Fibroblast of villous mesenchyme (primary cell): ENCODE measurements around the gene NDUFA6. TPM values are rescaled to one million over a fixed set of nuclear protein-coding genes. Genes with fewer than 3 reads are reported as not detected.
A peak's percentile ranks its signal among the peaks of the same experiment; 100 is the strongest.
"Not testable (repeated sequence)": the region's sequence is repeated elsewhere in the genome, so short reads cannot be mapped to it uniquely, and the experiment has no call there.

Source experiments
- DNase-seq: peaks from one replicate; pipeline ENCODE4 v3.0.0-alpha.2; 2010; ENCODE audit warnings: low read depth
- H3K4me3 ChIP-seq: 2 replicates; pipeline ENCODE4 v1.5.1; 2011; ENCODE audit warnings: low read depth, mild to moderate bottlenecking, low read length
- total RNA-seq: library from RNA; depleted of rRNA; stranded (reverse); fragments of >200 nt; gene quantifications from 2 replicates; pipeline ENCODE4 v1.2.3, GENCODE V29; 2012
- TF ChIP-seq, protein P1 (sequence below): IDR thresholded peaks from 2 replicates; pipeline ENCODE4 v1.5.1; 2012; ENCODE audit warnings: low read depth, mild to moderate bottlenecking, low read length; ENCODE audit not compliant: insufficient read depth

NDUFA6 gene
- total RNA-seq, 1 donor: 40.6 TPM

DNA sequence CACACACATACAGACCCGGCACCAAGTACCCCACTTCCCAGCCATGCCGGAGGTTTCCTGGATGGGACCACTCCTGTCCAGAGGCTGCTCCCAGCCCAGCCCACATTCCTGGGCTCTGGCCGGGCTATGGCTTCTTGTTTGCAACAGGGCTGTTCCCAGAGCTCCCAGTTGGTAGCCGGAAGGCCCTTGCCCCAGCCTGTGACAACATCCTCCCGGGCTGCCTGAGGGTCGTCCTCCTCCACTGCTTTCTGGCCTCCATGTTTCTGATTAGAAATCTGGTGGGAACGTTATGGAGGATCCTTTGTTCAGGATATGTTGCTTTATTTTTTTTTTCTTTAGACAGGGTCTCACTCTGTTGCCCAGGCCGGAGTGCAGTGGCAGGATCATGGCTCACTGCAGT lies 41.0 kb upstream of the NDUFA6 start:
- TF ChIP-seq, protein P1, sequence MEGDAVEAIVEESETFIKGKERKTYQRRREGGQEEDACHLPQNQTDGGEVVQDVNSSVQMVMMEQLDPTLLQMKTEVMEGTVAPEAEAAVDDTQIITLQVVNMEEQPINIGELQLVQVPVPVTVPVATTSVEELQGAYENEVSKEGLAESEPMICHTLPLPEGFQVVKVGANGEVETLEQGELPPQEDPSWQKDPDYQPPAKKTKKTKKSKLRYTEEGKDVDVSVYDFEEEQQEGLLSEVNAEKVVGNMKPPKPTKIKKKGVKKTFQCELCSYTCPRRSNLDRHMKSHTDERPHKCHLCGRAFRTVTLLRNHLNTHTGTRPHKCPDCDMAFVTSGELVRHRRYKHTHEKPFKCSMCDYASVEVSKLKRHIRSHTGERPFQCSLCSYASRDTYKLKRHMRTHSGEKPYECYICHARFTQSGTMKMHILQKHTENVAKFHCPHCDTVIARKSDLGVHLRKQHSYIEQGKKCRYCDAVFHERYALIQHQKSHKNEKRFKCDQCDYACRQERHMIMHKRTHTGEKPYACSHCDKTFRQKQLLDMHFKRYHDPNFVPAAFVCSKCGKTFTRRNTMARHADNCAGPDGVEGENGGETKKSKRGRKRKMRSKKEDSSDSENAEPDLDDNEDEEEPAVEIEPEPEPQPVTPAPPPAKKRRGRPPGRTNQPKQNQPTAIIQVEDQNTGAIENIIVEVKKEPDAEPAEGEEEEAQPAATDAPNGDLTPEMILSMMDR: no peak
- no peak overlapping the region for H3K4me3 ChIP-seq
- DNase-seq: no peak

DNA sequence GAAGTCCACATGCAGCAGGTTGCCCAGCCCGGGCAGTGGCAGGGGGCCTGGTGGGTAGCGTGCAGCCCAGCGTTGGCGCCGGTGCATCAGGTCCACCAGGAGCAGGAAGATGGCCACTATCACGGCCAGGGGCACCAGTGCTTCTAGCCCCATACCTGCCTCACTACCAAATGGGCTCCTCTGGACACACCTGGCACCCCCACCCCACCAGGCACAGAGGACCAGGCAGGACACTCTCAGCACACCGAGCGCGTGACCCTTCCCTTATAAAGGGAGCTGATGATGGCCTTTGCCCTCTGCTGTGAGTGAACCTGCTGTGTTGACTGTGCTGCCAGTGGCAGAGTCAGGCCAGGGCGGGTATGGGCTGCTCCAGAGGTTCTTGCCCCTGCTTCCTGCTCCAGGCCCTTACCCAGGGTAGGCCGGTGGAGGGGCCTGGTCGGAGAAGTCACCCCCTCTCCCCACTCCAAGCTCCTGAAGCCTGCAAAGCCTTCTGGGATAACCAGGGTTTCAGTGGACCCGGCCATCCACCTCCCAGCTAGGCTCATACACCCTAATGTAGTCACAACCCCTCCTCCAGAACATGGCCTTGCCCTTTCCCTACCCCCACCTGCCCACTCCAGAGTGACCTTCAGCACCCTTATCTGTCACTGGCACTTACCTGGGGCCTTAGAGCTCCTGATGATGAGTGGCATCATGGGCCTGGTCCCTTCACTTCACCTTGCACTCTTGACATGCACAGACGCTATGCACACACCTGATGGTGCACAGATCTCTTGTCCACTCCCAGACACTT lies 40.3 kb upstream of the NDUFA6 start, which contains the start of gene CYP2D6:
Gene CYP2D6 (minus strand): TSS at position 172 of the 793 bp plus-strand sequence. CDS start 19 bp downstream, at position 153.
- not testable (repeated sequence) for H3K4me3 ChIP-seq, DNase-seq

GRCh38 chr22:42130182-42130581 lies 39.6 kb upstream of the NDUFA6 start:
- DNase-seq, H3K4me3 ChIP-seq: not testable (repeated sequence)

DNA sequence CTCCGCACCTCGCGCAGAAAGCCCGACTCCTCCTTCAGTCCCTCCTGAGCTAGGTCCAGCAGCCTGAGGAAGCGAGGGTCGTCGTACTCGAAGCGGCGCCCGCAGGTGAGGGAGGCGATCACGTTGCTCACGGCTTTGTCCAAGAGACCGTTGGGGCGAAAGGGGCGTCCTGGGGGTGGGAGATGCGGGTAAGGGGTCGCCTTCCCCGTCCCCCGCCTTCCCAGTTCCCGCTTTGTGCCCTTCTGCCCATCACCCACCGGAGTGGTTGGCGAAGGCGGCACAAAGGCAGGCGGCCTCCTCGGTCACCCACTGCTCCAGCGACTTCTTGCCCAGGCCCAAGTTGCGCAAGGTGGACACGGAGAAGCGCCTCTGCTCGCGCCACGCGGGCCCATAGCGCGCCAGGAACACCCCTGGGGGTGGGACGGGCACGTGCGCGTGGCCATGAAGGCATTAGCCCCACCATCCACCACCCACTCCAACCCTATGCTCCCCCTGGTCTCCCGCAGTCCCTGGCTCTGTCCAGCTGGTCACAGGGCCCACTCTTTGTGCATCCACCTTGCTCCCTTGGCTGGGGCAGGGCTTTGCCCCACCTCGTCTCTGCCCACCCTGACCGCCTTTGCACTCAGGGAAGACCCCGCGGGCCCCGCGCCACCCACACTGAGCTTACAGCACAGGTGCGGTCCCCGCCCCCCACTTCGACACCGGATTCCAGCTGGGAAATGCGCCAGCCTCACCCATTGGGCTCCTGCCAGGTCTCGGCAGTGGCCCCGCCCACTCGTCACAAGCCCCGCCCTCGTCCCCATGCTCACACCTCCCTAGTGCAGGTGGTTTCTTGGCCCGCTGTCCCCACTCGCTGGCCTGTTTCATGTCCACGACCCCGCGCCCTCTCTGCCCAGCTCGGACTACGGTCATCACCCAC lies 38.5 kb upstream of the NDUFA6 start:
- not testable (repeated sequence) for DNase-seq, H3K4me3 ChIP-seq

GRCh38 chr22:42128007-42128406 lies 37.4 kb upstream of the NDUFA6 start:
- DNase-seq, H3K4me3 ChIP-seq: not testable (repeated sequence)

- TF ChIP-seq, protein P1: no peak
- DNase-seq: no peak
- no peak overlapping the region for H3K4me3 ChIP-seq
Observed at GRCh38 chr22:42127606-42128005, 37.0 kb upstream of the NDUFA6 start.

DNA sequence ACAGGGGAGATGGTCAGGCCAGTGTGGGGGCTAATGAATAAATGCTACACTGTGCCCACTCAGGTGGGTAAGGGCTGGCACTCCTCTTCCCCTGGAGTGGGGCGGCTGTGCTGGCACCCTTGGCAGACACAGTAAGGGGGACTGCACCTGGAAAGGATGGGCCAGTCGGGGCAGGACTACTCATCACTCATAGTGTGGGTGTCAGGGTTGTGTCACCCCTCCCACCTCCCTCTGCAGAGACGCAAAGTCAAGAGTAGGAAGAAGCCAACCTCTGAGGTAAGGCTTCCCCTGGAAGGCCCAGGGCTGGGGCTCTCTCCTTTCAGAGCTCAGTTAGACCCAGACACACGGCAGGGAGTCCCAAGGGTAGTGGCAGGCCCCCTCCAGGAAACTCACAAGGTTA lies 33.0 kb upstream of the NDUFA6 start:
- not testable (repeated sequence) for DNase-seq, H3K4me3 ChIP-seq

GRCh38 chr22:42120231-42121021 lies 29.9 kb upstream of the NDUFA6 start:
- DNase-seq, H3K4me3 ChIP-seq: not testable (repeated sequence)

GRCh38 chr22:42116848-42117424 lies 26.4 kb upstream of the NDUFA6 start:
- TF ChIP-seq, protein P1: no peak
- DNase-seq: peak; percentile 43
- H3K4me3 ChIP-seq: no peak overlapping the region

DNA sequence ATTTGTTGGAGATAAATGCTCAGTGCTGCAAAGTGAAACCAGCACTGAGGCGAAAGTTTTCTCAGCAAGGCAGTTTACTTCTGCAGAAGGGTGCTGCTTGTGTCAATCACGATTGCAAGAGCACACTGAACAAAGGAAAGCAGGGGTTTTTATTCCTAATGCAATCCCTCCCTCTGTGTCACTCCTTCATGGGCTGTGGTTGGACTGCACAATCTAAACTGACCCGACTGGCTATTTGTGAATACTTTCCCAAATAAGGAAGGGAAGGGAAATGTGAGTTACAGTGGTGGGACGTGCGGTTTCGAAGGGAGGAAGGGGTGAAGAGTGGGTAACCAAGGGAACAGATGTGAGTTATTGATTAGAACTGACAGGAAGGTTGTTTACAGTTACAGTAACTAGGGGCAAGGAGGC lies 24.9 kb upstream of the NDUFA6 start:
- not testable (repeated sequence) for DNase-seq, H3K4me3 ChIP-seq
